Stimulated activated CD8-positive, alpha-beta memory T cell treated with anti-CD3 and anti-CD28 coated beads, Interleukin-12 subunit alpha, Interleukin-12 subunit beta, amount 100 ng/mL, for 1 hour (primary cell): ENCODE measurements around the gene NUFIP1.
"Not testable (repeated sequence)": the region's sequence is repeated elsewhere in the genome, so short reads cannot be mapped to it uniquely, and the experiment has no call there.

ENCODE experiments used
- DNase-seq: peaks from one replicate; pipeline ENCODE4 v3.0.0-alpha.2; 2020; ENCODE audit warnings: low read depth

NUFIP1 gene

GRCh38 chr13:44969551-44970484 lies 19.5 kb downstream of the NUFIP1 start:
- no peak for DNase-seq

- no peak for DNase-seq
Measured at GRCh38 chr13:44968434-44968815, 20.8 kb downstream of the NUFIP1 start.

- no peak for DNase-seq
Measured at GRCh38 chr13:44967704-44968433, 21.4 kb downstream of the NUFIP1 start.

- no peak for DNase-seq
Measured at GRCh38 chr13:44961997-44962396, 27.3 kb downstream of the NUFIP1 start.

GRCh38 chr13:44955406-44955805 lies 33.9 kb downstream of the NUFIP1 start:
- DNase-seq: no peak

- no peak for DNase-seq
Measured at GRCh38 chr13:44954224-44954623, 35.0 kb downstream of the NUFIP1 start.

GRCh38 chr13:44952671-44953070 lies 36.6 kb downstream of the NUFIP1 start:
- no peak for DNase-seq

- no peak for DNase-seq
Measured at GRCh38 chr13:44951184-44951583, 38.1 kb downstream of the NUFIP1 start.

- not testable (repeated sequence) for DNase-seq
Measured at GRCh38 chr13:44943411-44943810, 45.9 kb downstream of the NUFIP1 start.

GRCh38 chr13:44938854-44939253 lies 50.4 kb downstream of the NUFIP1 start:
- DNase-seq: no peak

GRCh38 chr13:44936246-44936645 lies 53.0 kb downstream of the NUFIP1 start:
- no peak for DNase-seq

GRCh38 chr13:44934724-44935123 lies 54.5 kb downstream of the NUFIP1 start:
- no peak for DNase-seq

- no peak for DNase-seq
Measured at GRCh38 chr13:44932850-44933251, 56.4 kb downstream of the NUFIP1 start.

- no peak for DNase-seq
Measured at GRCh38 chr13:44932171-44932849, 57.0 kb downstream of the NUFIP1 start.

GRCh38 chr13:44930963-44931623 lies 58.2 kb downstream of the NUFIP1 start:
- DNase-seq: no peak

GRCh38 chr13:44930280-44930679 lies 59.0 kb downstream of the NUFIP1 start:
- DNase-seq: no peak

- DNase-seq: no peak
Measured at GRCh38 chr13:44929692-44930091, 59.6 kb downstream of the NUFIP1 start.

GRCh38 chr13:44927968-44928367 lies 61.3 kb downstream of the NUFIP1 start:
- DNase-seq: no peak

GRCh38 chr13:44921931-44922758 lies 67.1 kb downstream of the NUFIP1 start:
- no peak for DNase-seq

GRCh38 chr13:44921246-44921877 lies 67.9 kb downstream of the NUFIP1 start:
- DNase-seq: no peak

- DNase-seq: no peak
Measured at GRCh38 chr13:44920013-44920412, 69.3 kb downstream of the NUFIP1 start.
